Measurements from ENCODE around the gene RAB28.

Gene RAB28

GRCh38 chr4:13484122-13484748 lies at the start of gene RAB28:
RAB28 (minus strand) TSS chr4:13484340.
- DNase-seq (ENCODE audit: low spot score), result peak; percentile 91

GRCh38 chr4:13531625-13531998 lies 47.5 kb upstream of the RAB28 start:
- no peak for DNase-seq (ENCODE audit: low spot score)

- no peak for DNase-seq (ENCODE audit: low spot score)
Observed at GRCh38 chr4:13530823-13531624, 46.9 kb upstream of the RAB28 start.

- DNase-seq (ENCODE audit: low spot score), result no peak
Observed at GRCh38 chr4:13529128-13529919, 45.2 kb upstream of the RAB28 start.

GRCh38 chr4:13528821-13529127 lies 44.6 kb upstream of the RAB28 start:
- DNase-seq (ENCODE audit: low spot score), result no peak

- DNase-seq (ENCODE audit: low spot score), result no peak
Observed at GRCh38 chr4:13527981-13528820, 44.1 kb upstream of the RAB28 start.

- no peak for DNase-seq (ENCODE audit: low spot score)
Observed at GRCh38 chr4:13527192-13527980, 43.2 kb upstream of the RAB28 start.

GRCh38 chr4:13526658-13527057 lies 42.5 kb upstream of the RAB28 start:
- no peak for DNase-seq (ENCODE audit: low spot score)

- no peak for DNase-seq (ENCODE audit: low spot score)
Observed at GRCh38 chr4:13525606-13526281, 41.6 kb upstream of the RAB28 start.

- DNase-seq (ENCODE audit: low spot score), result no peak
Observed at GRCh38 chr4:13524504-13525243, 40.5 kb upstream of the RAB28 start.

- DNase-seq (ENCODE audit: low spot score), result no peak
Observed at GRCh38 chr4:13523591-13524503, 39.7 kb upstream of the RAB28 start.

- no peak for DNase-seq (ENCODE audit: low spot score)
Observed at GRCh38 chr4:13523105-13523477, 39.0 kb upstream of the RAB28 start.

GRCh38 chr4:13522282-13523104 lies 38.4 kb upstream of the RAB28 start:
- DNase-seq (ENCODE audit: low spot score), result no peak

GRCh38 chr4:13521047-13521446 lies 36.9 kb upstream of the RAB28 start:
- no peak for DNase-seq (ENCODE audit: low spot score)

- no peak for DNase-seq (ENCODE audit: low spot score)
Observed at GRCh38 chr4:13516315-13516860, 32.2 kb upstream of the RAB28 start.

GRCh38 chr4:13515268-13515667 lies 31.1 kb upstream of the RAB28 start:
- no peak for DNase-seq (ENCODE audit: low spot score)

- DNase-seq (ENCODE audit: low spot score), result no peak
Observed at GRCh38 chr4:13514722-13515121, 30.6 kb upstream of the RAB28 start.

GRCh38 chr4:13511101-13511500 lies 27.0 kb upstream of the RAB28 start:
- no peak for DNase-seq (ENCODE audit: low spot score)
